ENCODE data around the gene FMN1.
"Not testable (repeated sequence)": the region's sequence is repeated elsewhere in the genome, so short reads cannot be mapped to it uniquely, and the experiment has no call there.

Gene FMN1

GRCh38 chr15:33086500-33087121 lies 107.9 kb downstream of the FMN1 start:
- DNase-seq, result peak; percentile 43

- DNase-seq, result no peak
Observed at GRCh38 chr15:33084661-33085060, 109.9 kb downstream of the FMN1 start.

GRCh38 chr15:33083232-33084081 lies 111.1 kb downstream of the FMN1 start:
- DNase-seq, result no peak

GRCh38 chr15:33080006-33080405 lies 114.5 kb downstream of the FMN1 start:
- DNase-seq, result no peak

- DNase-seq, result no peak
Observed at GRCh38 chr15:33078607-33079006, 115.9 kb downstream of the FMN1 start.

GRCh38 chr15:33076937-33077336 lies 117.6 kb downstream of the FMN1 start:
- DNase-seq, result no peak

- DNase-seq, result no peak
Observed at GRCh38 chr15:33074942-33075341, 119.6 kb downstream of the FMN1 start.

GRCh38 chr15:33074212-33074611 lies 120.3 kb downstream of the FMN1 start:
- DNase-seq, result no peak

- no peak for DNase-seq
Observed at GRCh38 chr15:33071451-33071850, 123.1 kb downstream of the FMN1 start.

GRCh38 chr15:33069903-33070302 lies 124.6 kb downstream of the FMN1 start:
- not testable (repeated sequence) for DNase-seq

GRCh38 chr15:33069161-33069560 lies 125.4 kb downstream of the FMN1 start:
- no peak for DNase-seq

GRCh38 chr15:33068511-33068990 lies 126.0 kb downstream of the FMN1 start:
- peak; percentile 66 for DNase-seq

GRCh38 chr15:33068007-33068481 lies 126.5 kb downstream of the FMN1 start:
- DNase-seq, result no peak

GRCh38 chr15:33067456-33067855 lies 127.1 kb downstream of the FMN1 start:
- no peak for DNase-seq

- DNase-seq, result no peak
Observed at GRCh38 chr15:33066584-33066983, 127.9 kb downstream of the FMN1 start.

- no peak for DNase-seq
Observed at GRCh38 chr15:33064878-33065277, 129.6 kb downstream of the FMN1 start.

GRCh38 chr15:33059184-33059583 lies 135.3 kb downstream of the FMN1 start:
- DNase-seq, result no peak

- DNase-seq, result no peak
Observed at GRCh38 chr15:33057845-33058244, 136.7 kb downstream of the FMN1 start.

GRCh38 chr15:33055962-33056361 lies 138.6 kb downstream of the FMN1 start:
- DNase-seq, result no peak

GRCh38 chr15:33051528-33051927 lies 143.0 kb downstream of the FMN1 start:
- DNase-seq, result no peak

GRCh38 chr15:33048255-33048654 lies 146.3 kb downstream of the FMN1 start:
- DNase-seq, result peak; percentile 1

- DNase-seq, result no peak
Observed at GRCh38 chr15:33047077-33047476, 147.4 kb downstream of the FMN1 start.

- DNase-seq, result no peak
Observed at GRCh38 chr15:33046329-33046728, 148.2 kb downstream of the FMN1 start.

All from NCI-H2171 treated with DMSO at 0.1 percent for 48 hours (cell line).